B cell (primary cell): Measurements from ENCODE around the gene PRAC2. TPM values are rescaled to one million over a fixed set of nuclear protein-coding genes. Genes with fewer than 3 reads are reported as not detected.

Experiments
- ATAC-seq: fragments of 200-7000 bp; cut with Tn5 transposase; one replicate; pipeline ENCODE4 v1.10.0; 2021; ENCODE audit warnings: low read depth, mild to moderate bottlenecking, moderate number of reproducible peaks, moderate library complexity
- CTCF ChIA-PET: fragments of 350-600 bp; sonication (Branson Sonifier 250); formaldehyde crosslinking; loops from one replicate; lab custom pipeline; 2021; ENCODE audit warnings: antibody characterized with exemption, inconsistent platforms; lab: Charles Lee
- POLR2A ChIA-PET: fragments of 350-600 bp; sonication (Branson Sonifier 250); formaldehyde crosslinking; loops from one replicate; lab custom pipeline; 2021; ENCODE audit warnings: antibody characterized with exemption; lab: Charles Lee
- DNase-seq: peaks from one replicate; pipeline ENCODE4 v3.0.0; 2013
- H2AFZ ChIP-seq: 2 replicates; pipeline ENCODE4 v1.6.1; 2012; ENCODE audit warnings: mild to moderate bottlenecking, low read depth, low read length; ENCODE audit not compliant: insufficient read depth, poor library complexity, severe bottlenecking
- H3K27ac ChIP-seq, 2 donors: 1 replicate in 1 of 2; 2 replicates in 1 of 2; pipeline ENCODE4 v1.5.1; 2012 to 2013; ENCODE audit warnings: low read length in 2 of 2, mild to moderate bottlenecking in 2 of 2, moderate library complexity in 1 of 2
- H3K27me3 ChIP-seq, 4 experiments: fragments of 200-600 bp in 1 of 4; sonication (generic) in 1 of 4; replicated peaks in 1 of 4; 1 replicate in 2 of 4; 2 replicates in 2 of 4; pipeline versions ENCODE4 v1.6.1 to v1.7.0; 2013 to 2016; ENCODE audit warnings: low read length in 3 of 4, mild to moderate bottlenecking in 2 of 4, mixed read lengths in 1 of 4, moderate library complexity in 1 of 4; ENCODE audit not compliant: insufficient read depth in 4 of 4, control insufficient read depth in 3 of 4; ENCODE audit errors: control extremely low read depth in 1 of 4
- H3K36me3 ChIP-seq, 2 experiments: replicated peaks in 1 of 2; 1 replicate in 1 of 2; 2 replicates in 1 of 2; pipeline versions ENCODE4 v1.6.1 to v1.7.1; 2013; ENCODE audit warnings: low read length in 1 of 2; ENCODE audit not compliant: insufficient read depth in 2 of 2, control insufficient read depth in 1 of 2; ENCODE audit errors: control extremely low read depth in 1 of 2, extremely low read depth in 1 of 2
- H3K4me1 ChIP-seq, 2 donors: fragments of 200-600 bp in 1 of 2; sonication (generic) in 1 of 2; 1 replicate in 1 of 2; 2 replicates in 1 of 2; pipeline versions ENCODE4 v1.5.1 to v1.6.1; 2013 to 2017; ENCODE audit warnings: low read length in 2 of 2; ENCODE audit not compliant: control insufficient read depth in 2 of 2, insufficient read depth in 2 of 2
- H3K4me2 ChIP-seq: replicated peaks from 2 replicates; pipeline ENCODE3; 2012; ENCODE audit warnings: mild to moderate bottlenecking, low read depth, low read length; ENCODE audit not compliant: poor library complexity, severe bottlenecking
- H3K4me3 ChIP-seq, 5 experiments: fragments of 200-600 bp in 1 of 5; sonication (generic) in 1 of 5; 1 replicate in 3 of 5; 2 replicates in 2 of 5; pipeline versions ENCODE4 v1.5.1 to v1.7.0; 2011 to 2016; ENCODE audit warnings: low read length in 4 of 5, mild to moderate bottlenecking in 4 of 5, low read depth in 2 of 5, control low read depth in 1 of 5, moderate library complexity in 1 of 5; ENCODE audit not compliant: insufficient read depth in 1 of 5; ENCODE audit errors: control extremely low read depth in 1 of 5, extremely low read depth in 1 of 5
- H3K79me2 ChIP-seq: fragments of 200-600 bp; sonication (generic); one replicate; pipeline ENCODE4 v1.6.0; 2016; ENCODE audit warnings: low read length; ENCODE audit not compliant: control insufficient read depth, insufficient read depth
- H3K9ac ChIP-seq: fragments of 200-600 bp; sonication (generic); 2 replicates; pipeline ENCODE4 v1.6.1; 2017; ENCODE audit warnings: mild to moderate bottlenecking, low read length, moderate library complexity
- H3K9me3 ChIP-seq, 3 donors: one replicate each; pipeline versions ENCODE4 v1.6.1 to v1.7.1; 2013; ENCODE audit warnings: low read length in 2 of 3; ENCODE audit not compliant: control insufficient read depth in 2 of 3, insufficient read depth in 1 of 3; ENCODE audit errors: control extremely low read depth in 1 of 3
- H4K20me1 ChIP-seq: 2 replicates; pipeline ENCODE4 v1.6.0; 2012; ENCODE audit warnings: mild to moderate bottlenecking, low read length; ENCODE audit not compliant: insufficient read depth, control insufficient read depth, poor library complexity, severe bottlenecking
- H3K27ac Mint-ChIP-seq: one replicate; pipeline ENCODE4 v1.8.0; 2021; ENCODE audit warnings: mixed read lengths
- H3K27me3 Mint-ChIP-seq: one replicate; pipeline ENCODE4 v1.8.0; 2021; ENCODE audit warnings: mixed read lengths
- H3K4me1 Mint-ChIP-seq: one replicate; pipeline ENCODE4 v1.8.0; 2021; ENCODE audit warnings: mixed read lengths
- H3K4me3 Mint-ChIP-seq: one replicate; pipeline ENCODE4 v1.8.0; 2021; ENCODE audit warnings: mixed read lengths
- H3K9me3 Mint-ChIP-seq: one replicate; pipeline ENCODE4 v1.8.0; 2022; ENCODE audit warnings: mixed read lengths; ENCODE audit not compliant: insufficient read depth
- CTCF ChIP-seq: fragments of 200-600 bp; IDR thresholded peaks from one replicate; pipeline ENCODE4 v1.8.0; 2022; ENCODE audit warnings: antibody characterized with exemption, mild to moderate bottlenecking
- EZH2 ChIP-seq: IDR thresholded peaks from 2 replicates; pipeline ENCODE4 v1.6.1; 2012; ENCODE audit warnings: borderline replicate concordance, low read depth, mild to moderate bottlenecking, moderate library complexity, low read length; ENCODE audit not compliant: insufficient read depth, poor library complexity, severe bottlenecking
- WGBS: methylation state at CpG from one replicate; pipeline ENCODE4 v1.1.5; 2013; ENCODE audit warnings: missing lambda C conversion rate; ENCODE audit not compliant: insufficient coverage; 5-methylcytosine and 5-hydroxymethylcytosine counted together
- intact Hi-C: fragments of 100-400 bp; cut with micrococcal nuclease; formaldehyde crosslinking; loops from one replicate; pipeline ENCODE4 v1.10.0; 2022
- polyA plus RNA-seq: library from polyadenylated mRNA; depleted of rRNA; stranded (reverse); fragments of >200 nt; gene quantifications from 2 replicates; pipeline ENCODE4 v1.2.3, GENCODE V29; 2012
- total RNA-seq, 2 donors: library from RNA; stranded (reverse); fragments of 120-200 nt in 1 of 2; gene quantifications; 1 replicate in 1 of 2; 2 replicates in 1 of 2; pipeline versions ENCODE4 v1.2.3 to v1.2.4, GENCODE V29; 2013 to 2022

Gene PRAC2
- total and polyA plus RNA-seq, 2 donors (not counting 1 experiment from before 2014, with no cell fraction given) = not detected

- H3K9me3 Mint-ChIP-seq = no peaks in the 10 kb centered on the region
These were observed 4.0 kb upstream of the PRAC2 start for GRCh38 chr17:48718761-48719641.

More at GRCh38 chr17:48718761-48719641, 4.0 kb upstream of the PRAC2 start:
- Histone ChIP-seq H3K4me3 (no peak overlapping the region), H2AFZ (peak overlapping the region; percentile 10), H3K9ac (no peak overlapping the region), H3K9me3 (peaks cover 2 to 60% (median 13%) of the 10 kb centered on the region in 3 donors), H3K4me2 (peak overlapping the region; percentile 57), H3K27me3 (peaks cover 0 to 82% (median 73%) of the 10 kb centered on the region in 4 experiments), H4K20me1 (no peaks in the 10 kb centered on the region), H3K79me2 (no peaks in the 10 kb centered on the region), H3K27ac (no peak overlapping the region), H3K36me3 (no peaks in the 10 kb centered on the region), H3K4me1 (peaks cover 30 to 41% of the 10 kb centered on the region in 2 donors)
- TF ChIP-seq CTCF (no peak), EZH2 (no peak)
- ChIA-PET POLR2A (no interaction called here), CTCF (interaction anchor here (0.8 to 2.0 kb wide), 7 partner anchors 10 to 106 kb away, joined by 3 to 9 read pairs (median 3); partner anchors contain the start of gene HOXB13)
- H3K4me1 Mint-ChIP-seq = peaks cover 23% of the 10 kb centered on the region
- peak; percentile 59 for DNase-seq
- peaks cover 70% of the 10 kb centered on the region for H3K27me3 Mint-ChIP-seq
- 9% methylated on average over 68 of the region's 80 CpGs for WGBS
- intact Hi-C loops = no loop called here
- peak overlapping the region; percentile 46 for H3K27ac Mint-ChIP-seq
- no peak for ATAC-seq
- H3K4me3 Mint-ChIP-seq = peak overlapping the region; percentile 54
